K562 (cell line): ENCODE data around the gene SLC35B4. TPM values are rescaled to one million over a fixed set of nuclear protein-coding genes. Genes with fewer than 3 reads are reported as not detected.

ENCODE experiments used
- ATAC-seq: fragments of 200-7000 bp; cut with Tn5 transposase; 3 replicates; pipeline ENCODE4 v1.9.1; 2020; ENCODE audit warnings: moderate library complexity
- BruUV-seq: library from RNA; stranded (reverse); fragments of 400-500 nt; replicated peaks from 2 replicates; lab custom pipeline; 2021; lab: Mats Ljungman, UMichigan
- CTCF ChIA-PET: fragments of 300-600 bp; formaldehyde crosslinking; extraction: SDS; loops from one replicate; lab custom pipeline; 2021; ENCODE audit warnings: low intra/inter-chr PET ratio; lab: Yijun Ruan, JAX
- POLR2A ChIA-PET: fragments of 300-600, 350-650 bp; sonication (Branson Sonifier 250); formaldehyde crosslinking; extraction: SDS; loops from one replicate; lab custom pipeline; 2021; ENCODE audit warnings: antibody characterized with exemption, inconsistent platforms; lab: Yijun Ruan, JAX
- DNase-seq, 4 experiments: peaks; one replicate each; pipeline versions ENCODE4 v3.0.0 to v3.0.0-alpha.2; 2011 to 2018; ENCODE audit warnings: low spot score in 3 of 4, mixed read lengths in 3 of 4; ENCODE audit errors: extremely low read depth in 1 of 4
- FAIRE-seq: peaks from 2 replicates; lab custom pipeline; 2011; peaks lifted over from hg19 to GRCh38; lab: Jason Lieb, UNC
- H2AFZ ChIP-seq: 2 replicates; pipeline ENCODE4 v1.6.0; 2011; ENCODE audit warnings: low read depth, low read length, control low read depth, inconsistent platforms
- H3K27ac ChIP-seq: fragments of 200-600 bp; 3 replicates; pipeline ENCODE4 v1.8.0; 2011; ENCODE audit warnings: low read depth, mild to moderate bottlenecking, control low read depth, inconsistent platforms, low read length, moderate library complexity, mixed read lengths; ENCODE audit errors: extremely low read depth
- H3K27me3 ChIP-seq, 2 experiments: fragments of 300-600 bp in 1 of 2; 2 replicates in 1 of 2; 3 replicates in 1 of 2; pipeline versions ENCODE4 v1.6.0 to v1.8.0; 2011; ENCODE audit warnings: inconsistent platforms in 2 of 2, low read length in 2 of 2, mild to moderate bottlenecking in 1 of 2, mixed read lengths in 1 of 2, moderate library complexity in 1 of 2; ENCODE audit not compliant: control insufficient read depth in 2 of 2, insufficient read depth in 2 of 2
- H3K36me3 ChIP-seq: fragments of 300-600 bp; 3 replicates; pipeline ENCODE4 v1.8.0; 2011; ENCODE audit warnings: mild to moderate bottlenecking, low read length, inconsistent platforms; ENCODE audit not compliant: control insufficient read depth, insufficient read depth
- H3K4me1 ChIP-seq, 2 experiments: fragments of 200-600 bp in 1 of 2; replicated peaks in 1 of 2; 2 replicates in 1 of 2; 3 replicates in 1 of 2; pipeline versions ENCODE4 v1.5.1 to v1.8.0; 2011; ENCODE audit warnings: inconsistent platforms in 2 of 2, low read length in 2 of 2, mild to moderate bottlenecking in 1 of 2, mixed read lengths in 1 of 2, moderate library complexity in 1 of 2; ENCODE audit not compliant: control insufficient read depth in 2 of 2, insufficient read depth in 2 of 2
- H3K4me2 ChIP-seq: 2 replicates; pipeline ENCODE4 v1.6.1; 2011; ENCODE audit warnings: low read length, control low read depth, inconsistent platforms, mixed read lengths; ENCODE audit not compliant: insufficient read depth
- H3K4me3 ChIP-seq: fragments of 200-600 bp; sonication (generic), shearing (Covaris generic); 2 replicates; pipeline ENCODE4 v1.5.1; 2016; ENCODE audit warnings: control low read depth, inconsistent platforms
- H3K79me2 ChIP-seq: fragments of 200-600 bp; 3 replicates; pipeline ENCODE4 v1.8.0; 2011; ENCODE audit warnings: low read length, inconsistent platforms; ENCODE audit not compliant: control insufficient read depth, insufficient read depth
- H3K9ac ChIP-seq, 2 experiments: 2 replicates each; pipeline versions ENCODE4 v1.6.0 to v1.6.1; 2011; ENCODE audit warnings: low read depth in 2 of 2, low read length in 2 of 2, control low read depth in 1 of 2, inconsistent platforms in 1 of 2, mild to moderate bottlenecking in 1 of 2, mixed read lengths in 1 of 2; ENCODE audit not compliant: insufficient read depth in 1 of 2
- H3K9me1 ChIP-seq: one replicate; pipeline ENCODE4 v1.6.0; 2011; ENCODE audit warnings: inconsistent platforms, mild to moderate bottlenecking, low read length, moderate library complexity; ENCODE audit not compliant: control insufficient read depth, insufficient read depth
- H3K9me3 ChIP-seq: replicated peaks from 2 replicates; pipeline ENCODE4 v1.5.1; 2011; ENCODE audit warnings: low read depth, low read length, inconsistent platforms; ENCODE audit not compliant: control insufficient read depth, insufficient read depth
- H4K20me1 ChIP-seq: replicated peaks from 2 replicates; pipeline ENCODE4 v1.6.1; 2011; ENCODE audit warnings: low read length, inconsistent platforms, mixed read lengths; ENCODE audit not compliant: control insufficient read depth, insufficient read depth
- CTCF ChIP-seq, 3 experiments: IDR thresholded peaks in 2 of 3; conservative IDR thresholded peaks in 1 of 3; 2 replicates each; pipeline ENCODE4 v1.5.1; 2011 to 2012; ENCODE audit warnings: low read length in 3 of 3, mild to moderate bottlenecking in 3 of 3, control low read depth in 2 of 3, improper control_type of control experiment in 1 of 3, inconsistent platforms in 1 of 3, low read depth in 1 of 3, mixed read lengths in 1 of 3, moderate library complexity in 1 of 3; ENCODE audit not compliant: insufficient read depth in 2 of 3
- DMBX1 ChIP-seq: fragments of 250-450 bp; sonication (Bioruptor Pico); IDR thresholded peaks from 2 replicates; pipeline ENCODE4 v1.8.0; 2022; ENCODE audit warnings: inconsistent platforms, mild to moderate bottlenecking, moderate library complexity, borderline replicate concordance
- EP300 ChIP-seq: IDR thresholded peaks from 2 replicates; pipeline ENCODE4 v1.6.1; 2012; ENCODE audit warnings: low read length, improper control_type of control experiment
- KAT8 ChIP-seq: fragments of 450-650 bp; IDR thresholded peaks from 2 replicates; pipeline ENCODE4 v1.6.1; 2016; ENCODE audit warnings: low read depth, mild to moderate bottlenecking
- VEZF1 ChIP-seq: fragments of 200-800 bp; sonication (Bioruptor generic); IDR thresholded peaks from 2 replicates; pipeline ENCODE4 v1.6.1; 2017; ENCODE audit warnings: missing genetic modification characterization, missing compliant biosample characterization
- ZNF184 ChIP-seq: sonication (generic); formaldehyde crosslinking; IDR thresholded peaks from 2 replicates; pipeline ENCODE4 v1.5.0; 2020; ENCODE audit warnings: missing genetic modification reagents
- WGBS: fragments of 100-300 bp; shearing (Covaris generic); methylation state at CpG from one replicate; pipeline ENCODE4 v1.1.6; 2016; ENCODE audit warnings: low coverage, mixed read lengths; ENCODE audit not compliant: insufficient coverage; ENCODE audit errors: missing lambda C conversion rate; 5-methylcytosine and 5-hydroxymethylcytosine counted together
- in situ Hi-C: fragments of 300-500 bp; cut with MboI; formaldehyde crosslinking; loops from 4 replicates; pipeline ENCODE4 v1.15.0; 2018; ENCODE audit warnings: inconsistent platforms, mixed read lengths
- intact Hi-C: fragments of 100-400 bp; cut with micrococcal nuclease; formaldehyde crosslinking; loops from 2 replicates; pipeline ENCODE4 v1.14.2; 2022
- polyA plus RNA-seq, 8 experiments: library from polyadenylated mRNA; depleted of rRNA in 4 of 8; stranded (reverse) in 5 of 8; unstranded in 3 of 8; fragments of >200 nt; fragmentation: Nextera tagmentation in 2 of 8; fragmentation: Illumina TruSeq in 1 of 8; extraction: Ambion mirVana in 2 of 8; extraction: Trizol in 1 of 8; gene quantifications; 2 replicates each; pipeline versions ENCODE4 v1.2.1 to v1.2.3, GENCODE V29; 2011 to 2014; ENCODE audit warnings: inconsistent platforms in 1 of 8, missing spikeins in 1 of 8
- total RNA-seq, 7 experiments: library from RNA; depleted of rRNA in 6 of 7; stranded (reverse); fragments of >200 nt in 6 of 7; fragmentation: Illumina TruSeq in 2 of 7; extraction: Trizol in 2 of 7; gene quantifications; 2 replicates each; pipeline versions ENCODE4 v1.2.1 to v1.2.3, GENCODE V29; 2011 to 2021; ENCODE audit warnings: low replicate concordance in 1 of 7

SLC35B4 gene
- total and polyA plus RNA-seq, 9 of the 15 experiments (the other 6 are each of a cell fraction or from before 2014, with no cell fraction given), result 6.1 to 34.9 (median 17.6) TPM

- no peak for TF ChIP-seq ZNF184
- TF ChIP-seq VEZF1 (CRISPR knock-in tag), result peak; percentile 40
- no peak for TF ChIP-seq KAT8
- TF ChIP-seq DMBX1 (CRISPR knock-in tag), result peak; percentile 66; the same call in 1 of the 2 replicates
- TF ChIP-seq EP300, result peak; percentile 65; the same call in 1 of the 2 replicates
Measured at GRCh38 chr7:134359787-134360432, 43.2 kb upstream of the SLC35B4 start (continued).

- no peaks in the 10 kb centered on the region for H3K9me3 ChIP-seq
- H3K9ac ChIP-seq, result no peak overlapping the region
- BruUV-seq, result no TSS peak
- no peak overlapping the region for H3K4me2 ChIP-seq
- no peak overlapping the region for H3K27ac ChIP-seq
- peak in 2 of 4 experiments; percentile 37 for DNase-seq
- no peak for ATAC-seq
- intact Hi-C loops, result loop anchor here (10.0 kb wide), 1 partner anchor 213 kb away; no protein-coding TSS in a partner anchor
- no peaks in the 10 kb centered on the region for H3K9me1 ChIP-seq
- FAIRE-seq, result no peak
- no peak overlapping the region for H3K4me3 ChIP-seq
- in situ Hi-C loops, result no loop called here
- ChIA-PET CTCF (no interaction called here), POLR2A (interaction anchor here (0.6 to 1.5 kb wide), 6 partner anchors 8 to 1691 kb away, joined by 3 to 4 read pairs (median 3); no protein-coding TSS in a partner anchor)
- H3K79me2 ChIP-seq, result no peaks in the 10 kb centered on the region
- 70% methylated on average over 4 of the region's 4 CpGs for WGBS
- H4K20me1 ChIP-seq, result no peaks in the 10 kb centered on the region
- no peaks in the 10 kb centered on the region for H3K36me3 ChIP-seq
- H2AFZ ChIP-seq, result peak overlapping the region; percentile 86; the same call in 1 of the 2 replicates
- H3K27me3 ChIP-seq, result peaks cover 9 to 20% of the 10 kb centered on the region in 2 experiments; a peak in 4 of 5 replicates
- TF ChIP-seq KAT8 (no peak), CTCF (IDR thresholded peaks at IDR 0.05 in 2 of 3, conservative IDR thresholded peaks at IDR 0.05 in 1 of 3; ENCODE audit: insufficient read depth in 2 of 3, low read depth in 1 of 3, low read length in 3 of 3) (peak in 2 of 3 experiments; percentile 15 to 20; a peak in 1 of 6 replicates)
- TF ChIP-seq, all 486 proteins: peak for 1
- peaks cover 5 to 18% of the 10 kb centered on the region in 2 experiments; a peak in 3 of 5 replicates for H3K4me1 ChIP-seq
Measured at GRCh38 chr7:134357486-134357885, 40.8 kb upstream of the SLC35B4 start.
